ENCODE results near the gene ANGPTL8.

ANGPTL8 gene

GRCh38 chr19:11291415-11291814 lies 52.0 kb downstream of the ANGPTL8 start:
- no peak for DNase-seq (ENCODE audit: low spot score)

Measured in HuH-7.5 (cell line).